ENCODE measurements around the gene HTR3E.

DNA sequence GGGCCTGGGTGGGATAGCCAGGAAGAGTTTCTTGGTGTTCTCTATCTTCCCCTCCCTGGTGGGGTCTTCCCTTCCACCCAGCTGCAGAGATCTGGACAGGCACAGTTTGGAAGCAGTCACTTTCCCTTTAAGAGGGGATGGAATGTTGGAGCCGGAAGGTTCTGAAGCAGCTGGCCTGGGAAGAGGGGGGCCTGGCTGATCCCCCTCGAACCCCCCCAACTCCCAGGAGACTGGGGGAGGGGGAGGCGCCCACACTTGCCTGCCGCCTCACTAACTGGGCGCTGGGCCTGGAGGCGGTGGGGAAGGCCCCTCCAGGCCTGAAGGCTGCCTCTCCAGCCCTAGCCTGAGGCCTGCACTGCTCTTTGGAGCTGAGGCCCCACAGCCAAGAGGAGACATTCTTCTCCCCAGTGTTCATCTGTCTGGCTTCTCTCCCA, 59.7 kb downstream of the HTR3E start:
- TF ChIP-seq, protein P1, sequence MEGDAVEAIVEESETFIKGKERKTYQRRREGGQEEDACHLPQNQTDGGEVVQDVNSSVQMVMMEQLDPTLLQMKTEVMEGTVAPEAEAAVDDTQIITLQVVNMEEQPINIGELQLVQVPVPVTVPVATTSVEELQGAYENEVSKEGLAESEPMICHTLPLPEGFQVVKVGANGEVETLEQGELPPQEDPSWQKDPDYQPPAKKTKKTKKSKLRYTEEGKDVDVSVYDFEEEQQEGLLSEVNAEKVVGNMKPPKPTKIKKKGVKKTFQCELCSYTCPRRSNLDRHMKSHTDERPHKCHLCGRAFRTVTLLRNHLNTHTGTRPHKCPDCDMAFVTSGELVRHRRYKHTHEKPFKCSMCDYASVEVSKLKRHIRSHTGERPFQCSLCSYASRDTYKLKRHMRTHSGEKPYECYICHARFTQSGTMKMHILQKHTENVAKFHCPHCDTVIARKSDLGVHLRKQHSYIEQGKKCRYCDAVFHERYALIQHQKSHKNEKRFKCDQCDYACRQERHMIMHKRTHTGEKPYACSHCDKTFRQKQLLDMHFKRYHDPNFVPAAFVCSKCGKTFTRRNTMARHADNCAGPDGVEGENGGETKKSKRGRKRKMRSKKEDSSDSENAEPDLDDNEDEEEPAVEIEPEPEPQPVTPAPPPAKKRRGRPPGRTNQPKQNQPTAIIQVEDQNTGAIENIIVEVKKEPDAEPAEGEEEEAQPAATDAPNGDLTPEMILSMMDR (conservative IDR thresholded peaks at IDR 0.05; ENCODE audit: low read length): no peak
- no peak for TF ChIP-seq EZH2phosphoT487 (IDR thresholded peaks at IDR 0.05; ENCODE audit: borderline replicate concordance)

All from Loucy (cell line).